ENCODE data around the gene CLMP.

CLMP gene

GRCh38 chr11:123195188-123196059 lies at the start of gene CLMP:
TSS of gene CLMP (minus strand) at chr11:123195248. CDS start at chr11:123194940, 308 bp downstream.
- no peak for DNase-seq

- no peak for DNase-seq
These were observed 47.0 kb upstream of the CLMP start for GRCh38 chr11:123241874-123242543.

- DNase-seq: no peak
These were observed 46.2 kb upstream of the CLMP start for GRCh38 chr11:123241294-123241693.

GRCh38 chr11:123239191-123240150 lies 44.4 kb upstream of the CLMP start:
- no peak for DNase-seq

- no peak for DNase-seq
These were observed 43.2 kb upstream of the CLMP start for GRCh38 chr11:123238297-123238696.

GRCh38 chr11:123236879-123237278 lies 41.8 kb upstream of the CLMP start:
- DNase-seq: no peak

- no peak for DNase-seq
These were observed 40.7 kb upstream of the CLMP start for GRCh38 chr11:123235656-123236261.

GRCh38 chr11:123235117-123235655 lies 40.1 kb upstream of the CLMP start:
- DNase-seq: peak; percentile 50

- DNase-seq: no peak
These were observed 38.9 kb upstream of the CLMP start for GRCh38 chr11:123233975-123234334.

- no peak for DNase-seq
These were observed 38.4 kb upstream of the CLMP start for GRCh38 chr11:123233280-123233974.

GRCh38 chr11:123231777-123232176 lies 36.7 kb upstream of the CLMP start:
- DNase-seq: no peak

GRCh38 chr11:123231256-123231655 lies 36.2 kb upstream of the CLMP start:
- no peak for DNase-seq

GRCh38 chr11:123230346-123230745 lies 35.3 kb upstream of the CLMP start:
- DNase-seq: no peak

GRCh38 chr11:123228496-123229163 lies 33.6 kb upstream of the CLMP start:
- no peak for DNase-seq

- no peak for DNase-seq
These were observed 32.9 kb upstream of the CLMP start for GRCh38 chr11:123227763-123228495.

- DNase-seq: no peak
These were observed 26.5 kb upstream of the CLMP start for GRCh38 chr11:123221584-123221983.

GRCh38 chr11:123221096-123221561 lies 26.1 kb upstream of the CLMP start:
- no peak for DNase-seq

- DNase-seq: no peak
These were observed 24.1 kb upstream of the CLMP start for GRCh38 chr11:123219066-123219690.

GRCh38 chr11:123218451-123218850 lies 23.4 kb upstream of the CLMP start:
- no peak for DNase-seq

GRCh38 chr11:123217897-123218296 lies 22.8 kb upstream of the CLMP start:
- no peak for DNase-seq

All from activated naive CD4-positive, alpha-beta T cell treated with anti-CD3 and anti-CD28 coated beads, Interleukin-2, amount 50 U/mL, for 16 hours (primary cell).